Skin of body (tissue), 2 donors: ENCODE data around the gene SLC18A2. TPM values are rescaled to one million over a fixed set of nuclear protein-coding genes. Genes with fewer than 3 reads are reported as not detected.

Experiments used
- DNase-seq: peaks from one replicate; lab custom pipeline; 2025; lab: John Stamatoyannopoulos, UW
- total RNA-seq: library from RNA; depleted of rRNA; stranded (reverse); fragments of >200 nt; gene quantifications from one replicate; pipeline ENCODE4 v1.2.3, GENCODE V29; 2014

The SLC18A2 gene
- total RNA-seq, 1 donor from 2014 or later = 6.2 TPM

DNA sequence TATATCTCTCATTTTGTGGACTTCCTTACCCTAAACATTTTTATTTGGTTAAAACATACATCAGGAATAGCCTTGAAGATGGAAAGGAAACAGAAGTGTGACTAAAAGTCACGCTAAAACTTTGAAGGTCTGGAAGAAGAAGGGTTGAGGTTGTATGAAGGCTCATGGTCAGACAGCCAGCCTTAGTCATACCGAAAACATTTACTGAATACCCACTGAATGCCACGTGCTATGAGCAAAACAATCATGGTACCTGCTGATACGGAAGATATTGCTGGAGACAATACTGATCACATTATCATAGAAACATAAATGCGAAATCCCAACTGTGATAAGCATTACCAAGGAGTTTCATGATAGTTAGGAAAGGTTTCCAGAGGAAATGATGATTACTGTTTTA, 70.3 kb downstream of the SLC18A2 start:
- no peak for DNase-seq

DNA sequence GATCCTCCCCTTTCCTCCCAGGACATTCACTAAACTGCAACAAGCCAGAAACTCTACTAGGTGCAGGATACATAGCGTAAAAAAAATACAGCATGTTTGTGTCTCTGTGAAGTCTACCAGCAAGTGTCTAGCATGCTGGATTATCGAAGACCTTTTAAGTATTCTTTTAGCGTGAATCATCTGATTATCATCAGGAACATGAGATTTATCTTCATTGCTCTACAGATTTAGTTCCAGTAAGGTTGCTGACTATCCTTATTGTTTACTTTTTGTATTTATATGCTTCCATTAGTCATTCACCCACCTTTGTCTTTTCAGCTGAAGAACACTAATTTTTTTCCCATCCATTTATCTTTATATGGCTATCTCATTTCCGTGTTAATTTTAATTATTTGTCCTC, 71.5 kb downstream of the SLC18A2 start:
- no peak for DNase-seq

DNA sequence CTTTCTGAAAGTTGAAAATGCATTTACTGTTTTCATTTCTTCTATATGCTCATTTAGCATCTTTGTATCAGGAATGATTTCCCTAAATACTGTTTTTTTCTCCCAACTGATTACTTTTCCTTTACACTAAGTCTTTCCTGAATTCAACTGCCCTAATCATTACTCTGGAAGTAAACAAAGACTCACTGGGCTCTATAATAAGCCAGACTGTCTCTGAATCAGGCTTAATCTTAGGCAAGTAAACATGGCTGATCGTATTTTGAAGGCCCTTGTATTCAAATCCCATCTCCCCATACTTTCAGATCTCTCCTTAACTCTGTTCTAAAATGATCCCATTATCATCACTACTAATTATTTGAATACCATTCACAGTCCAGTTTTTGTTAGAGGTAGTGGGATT, 72.7 kb downstream of the SLC18A2 start:
- no peak for DNase-seq

DNA sequence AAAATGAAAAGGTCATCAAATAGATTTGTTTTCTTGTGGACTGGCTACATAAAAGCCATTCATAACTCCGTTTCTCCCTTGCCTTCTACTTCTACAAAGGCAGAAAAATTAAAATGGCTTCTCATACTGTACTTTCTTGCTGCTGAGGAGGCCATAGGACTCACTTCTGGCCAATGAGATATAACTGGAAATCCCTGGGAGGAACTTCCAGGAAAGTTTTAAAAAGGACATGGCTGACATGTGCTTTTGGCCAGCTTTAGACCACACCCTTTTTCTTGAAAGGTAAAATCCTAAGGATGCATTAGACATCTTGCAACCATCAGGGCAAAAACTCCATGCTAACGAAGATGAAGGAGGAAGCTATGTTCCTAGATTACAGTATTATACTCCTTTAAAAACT, 75.8 kb downstream of the SLC18A2 start:
- no peak for DNase-seq

DNA sequence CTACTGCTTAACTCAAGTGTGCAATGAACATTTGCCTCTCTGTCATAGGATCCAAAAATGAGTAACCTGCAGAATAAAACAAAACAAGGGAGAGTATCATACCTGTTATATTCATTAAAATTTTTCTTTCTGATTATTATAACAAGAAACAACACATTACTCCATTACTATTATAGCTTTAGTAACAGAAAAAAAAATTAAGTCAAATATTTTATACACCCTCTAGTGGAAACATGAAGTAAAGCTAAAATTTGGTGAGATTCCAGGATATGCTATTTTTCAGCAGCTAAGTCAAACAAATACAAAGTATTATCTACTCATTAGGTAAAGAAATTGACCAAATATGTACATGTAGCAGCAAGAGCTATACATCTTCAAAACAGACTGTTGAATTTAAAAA, 78.0 kb downstream of the SLC18A2 start:
- DNase-seq = no peak

DNA sequence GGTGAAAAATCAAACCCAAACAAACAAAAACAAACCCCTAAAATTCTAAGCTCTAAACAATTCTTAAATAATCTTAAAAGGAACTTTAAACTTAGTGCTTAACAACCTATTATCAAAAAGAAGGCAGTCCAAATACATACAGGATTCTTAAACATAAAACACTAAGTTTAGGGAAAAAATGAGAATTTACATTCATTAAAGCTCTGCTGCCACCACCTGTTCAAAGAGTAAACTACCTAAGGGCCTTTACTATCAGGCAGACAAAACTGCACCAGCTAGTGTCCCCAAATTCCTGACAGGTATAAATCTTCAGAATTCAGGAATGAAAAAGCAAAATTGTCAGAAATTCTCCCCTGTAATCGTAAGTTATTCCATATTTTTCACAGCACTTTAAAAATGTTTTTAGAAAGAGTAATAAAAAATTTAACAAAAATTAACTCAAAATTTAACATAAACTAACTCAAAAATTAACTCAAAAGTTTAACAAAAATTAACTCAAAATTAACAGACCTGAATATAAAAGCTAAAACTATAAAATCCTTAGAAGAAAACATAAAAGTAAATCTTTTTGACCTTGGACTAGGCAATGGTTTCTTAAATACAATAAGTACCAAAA, 79.2 kb downstream of the SLC18A2 start:
- DNase-seq = no peak

DNA sequence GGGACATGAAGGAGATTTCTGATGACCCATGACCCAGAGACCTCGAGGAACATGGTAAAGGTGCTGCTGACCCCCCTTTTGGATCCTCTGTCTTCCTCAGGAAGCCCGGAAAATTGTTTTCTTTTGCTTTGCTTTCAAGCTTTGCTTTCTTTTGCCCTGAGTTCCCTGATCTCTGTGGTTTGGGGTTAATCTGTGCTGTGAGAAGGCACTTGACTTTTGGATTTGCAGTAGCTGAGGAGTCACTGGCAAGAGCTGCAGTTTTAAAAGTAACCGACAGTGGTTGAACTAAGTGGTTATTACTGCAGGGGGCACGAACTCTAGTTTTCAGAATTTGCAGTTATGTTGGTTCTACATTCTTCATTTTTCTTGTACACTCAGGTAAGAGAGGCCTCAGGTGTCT, 81.3 kb downstream of the SLC18A2 start:
- no peak for DNase-seq

DNA sequence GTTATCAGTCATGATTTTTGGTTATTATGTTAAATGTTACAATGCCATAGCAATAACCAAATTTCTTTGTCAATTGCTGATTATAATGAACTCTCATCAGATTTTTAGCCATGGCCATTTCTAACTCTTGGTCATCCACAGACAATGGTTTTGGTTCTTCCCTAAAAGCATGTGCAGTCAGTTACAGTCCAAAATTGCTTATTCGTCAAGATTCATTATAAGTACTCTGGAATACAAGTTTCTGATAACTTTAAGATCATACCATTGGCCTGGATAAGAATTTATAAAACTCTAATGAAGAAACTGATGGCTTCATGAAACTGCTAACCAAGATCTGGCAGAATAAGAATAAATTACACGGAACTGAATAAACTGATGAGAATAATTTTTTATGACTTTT, 83.5 kb downstream of the SLC18A2 start:
- no peak for DNase-seq

DNA sequence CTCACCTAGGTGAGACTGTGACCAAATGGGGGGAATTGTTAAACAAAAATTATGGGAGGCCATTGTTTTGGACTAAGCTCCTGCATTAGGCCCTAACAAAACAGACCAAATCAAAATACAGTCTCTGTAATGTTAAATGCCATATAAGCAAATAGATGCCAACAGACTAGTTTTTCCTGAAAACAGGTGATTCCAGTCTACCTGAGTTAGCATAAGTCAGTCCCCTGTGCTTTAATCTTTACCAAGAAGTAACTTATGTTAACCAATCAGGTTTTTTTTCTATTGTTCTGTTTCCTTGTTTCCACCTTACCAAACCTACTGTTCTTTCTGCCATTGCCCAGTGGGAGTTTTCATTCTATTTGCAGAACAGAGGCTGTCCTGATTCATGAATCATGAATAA, 86.3 kb downstream of the SLC18A2 start:
- no peak for DNase-seq

Other genes starting within 250 kb of the SLC18A2 start
- 13.1 TPM for gene SHTN1, start 235.9 kb upstream of the SLC18A2 start, total RNA-seq
- not detected for gene VAX1, start 102.8 kb upstream of the SLC18A2 start, total RNA-seq
- gene KCNK18, start 43.6 kb upstream of the SLC18A2 start, total RNA-seq = not detected
- gene PDZD8, start 134.3 kb downstream of the SLC18A2 start, total RNA-seq = 20.9 TPM